Heart left ventricle (tissue), 13 donors: ENCODE results near the gene CKB.

Experiments used
- POLR2A ChIP-seq, 2 donors: fragments of 450-650 bp; IDR thresholded peaks; one replicate each; pipeline ENCODE4 v1.6.1; 2017; ENCODE audit warnings: antibody characterized with exemption in 2 of 2, mild to moderate bottlenecking in 2 of 2, moderate library complexity in 2 of 2
- TF ChIP-seq, protein P1 (sequence below), 12 donors: fragments of 200-600 bp; sonication (generic) in 4 of 12; IDR thresholded peaks; one replicate each; pipeline versions ENCODE4 v1.5.0 to v1.8.0; 2018 to 2022; ENCODE audit warnings: antibody characterized with exemption in 12 of 12, mild to moderate bottlenecking in 5 of 12
- donor health status: ischemic (EF 13 %, LVEDD 7.1; RV severe dilation, severe dysfunction).
- donor health status: DM: no; HTN: yes; CAD: no.
- donor health status: DM: no; HTN: no; CAD: no.
- donor health status: ischemic (EF 25% LVEDD 6.9; RV normal size, moderate dysfunction).
- donor health status: ischemic (EF 25% LVEDD 5.7; RV mildly dilated, moderate dysfunction).
- donor health status: ischemic (EF 35%, LVEDD 5.7; RV mildly dilated, moderate dysfunction).
- donor health status: nonischemic (EF 11% LVEDD 7.7; RV severe dilation, severe dysfunction).
- donor health status: DM: yes; HTN: yes; CAD: no.
- donor health status: PGD.
- donor health status: ischemic (EF 29% LVEDD 5.4; RV normal size, mild dysfunction).
- donor health status: nonischemic (EF 23%, LVEDD 6.1; RV moderate dilation, normal function).

GRCh38 chr14:103550451-103551337 is 28.1 kb upstream of the CKB start:
- TF ChIP-seq POLR2A (IDR thresholded peaks at IDR 0.05) = no peak
- TF ChIP-seq, protein P1, sequence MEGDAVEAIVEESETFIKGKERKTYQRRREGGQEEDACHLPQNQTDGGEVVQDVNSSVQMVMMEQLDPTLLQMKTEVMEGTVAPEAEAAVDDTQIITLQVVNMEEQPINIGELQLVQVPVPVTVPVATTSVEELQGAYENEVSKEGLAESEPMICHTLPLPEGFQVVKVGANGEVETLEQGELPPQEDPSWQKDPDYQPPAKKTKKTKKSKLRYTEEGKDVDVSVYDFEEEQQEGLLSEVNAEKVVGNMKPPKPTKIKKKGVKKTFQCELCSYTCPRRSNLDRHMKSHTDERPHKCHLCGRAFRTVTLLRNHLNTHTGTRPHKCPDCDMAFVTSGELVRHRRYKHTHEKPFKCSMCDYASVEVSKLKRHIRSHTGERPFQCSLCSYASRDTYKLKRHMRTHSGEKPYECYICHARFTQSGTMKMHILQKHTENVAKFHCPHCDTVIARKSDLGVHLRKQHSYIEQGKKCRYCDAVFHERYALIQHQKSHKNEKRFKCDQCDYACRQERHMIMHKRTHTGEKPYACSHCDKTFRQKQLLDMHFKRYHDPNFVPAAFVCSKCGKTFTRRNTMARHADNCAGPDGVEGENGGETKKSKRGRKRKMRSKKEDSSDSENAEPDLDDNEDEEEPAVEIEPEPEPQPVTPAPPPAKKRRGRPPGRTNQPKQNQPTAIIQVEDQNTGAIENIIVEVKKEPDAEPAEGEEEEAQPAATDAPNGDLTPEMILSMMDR (IDR thresholded peaks at IDR 0.05) = no peak
